Tibial nerve (tissue), 4 donors: ENCODE measurements around the gene TMEM53. TPM values are rescaled to one million over a fixed set of nuclear protein-coding genes. Genes with fewer than 3 reads are reported as not detected.

Experiments
- DNase-seq, 2 donors: peaks; one replicate each; pipeline ENCODE4 v3.0.0-alpha.2; 2019; ENCODE audit warnings: low spot score in 2 of 2
- H3K27ac ChIP-seq, 4 donors: fragments of 200-600 bp; sonication (generic) in 3 of 4; one replicate each; pipeline ENCODE4 v1.5.1; 2017 to 2019; ENCODE audit warnings: mild to moderate bottlenecking in 1 of 4
- H3K27me3 ChIP-seq, 2 donors: fragments of 200-600 bp; sonication (generic) in 1 of 2; one replicate each; pipeline versions ENCODE4 v1.5.1 to v1.6.0; 2017 to 2019
- H3K36me3 ChIP-seq, 3 donors: fragments of 200-600 bp; sonication (generic); one replicate each; pipeline ENCODE4 v1.5.1; 2018 to 2019
- H3K4me1 ChIP-seq, 4 donors: fragments of 200-600 bp; sonication (generic) in 3 of 4; one replicate each; pipeline ENCODE4 v1.5.1; 2017 to 2019
- H3K4me3 ChIP-seq, 4 donors: fragments of 200-600 bp; sonication (generic) in 3 of 4; one replicate each; pipeline ENCODE4 v1.5.1; 2017 to 2019; ENCODE audit warnings: mild to moderate bottlenecking in 1 of 4, moderate library complexity in 1 of 4
- H3K9me3 ChIP-seq, 4 donors: fragments of 200-600 bp; sonication (generic) in 3 of 4; one replicate each; pipeline ENCODE4 v1.5.1; 2017 to 2019
- CTCF ChIP-seq, 5 experiments: fragments of 200-600 bp in 3 of 5; fragments of 450-650 bp in 2 of 5; sonication (generic) in 3 of 5; IDR thresholded peaks; one replicate each; pipeline ENCODE4 v1.5.1; 2016 to 2019; ENCODE audit warnings: antibody characterized with exemption in 5 of 5, mild to moderate bottlenecking in 3 of 5, moderate library complexity in 2 of 5
- EP300 ChIP-seq, 2 donors: sonication (generic); formaldehyde crosslinking; IDR thresholded peaks; one replicate each; pipeline ENCODE4 v1.6.1; 2017; ENCODE audit warnings: antibody characterized with exemption in 2 of 2, mild to moderate bottlenecking in 1 of 2
- POLR2A ChIP-seq, 2 donors: fragments of 450-650 bp; IDR thresholded peaks; one replicate each; pipeline ENCODE4 v1.6.1; 2017; ENCODE audit warnings: antibody characterized with exemption in 2 of 2, mild to moderate bottlenecking in 2 of 2, moderate library complexity in 2 of 2
- WGBS, 2 donors: methylation state at CpG; one replicate each; pipeline ENCODE4 v1.1.5; 2018; 5-methylcytosine and 5-hydroxymethylcytosine counted together
- total RNA-seq, 4 donors: library from RNA; depleted of rRNA; stranded (reverse); fragments of >200 nt; gene quantifications; one replicate each; pipeline ENCODE4 v1.1.0, GENCODE V29; 2016

TMEM53 gene
- total RNA-seq, 4 donors from 2014 or later = 7.2 to 10.5 (median 9.5) TPM

GRCh38 chr1:44620072-44620471, 54.2 kb downstream of the TMEM53 start:
- 73 to 86% methylated on average over 3 of the region's 3 CpGs for WGBS, 2 donors
- no peak for TF ChIP-seq EP300 (IDR thresholded peaks at IDR 0.05)
- no peak for TF ChIP-seq POLR2A (IDR thresholded peaks at IDR 0.05)
- TF ChIP-seq CTCF (IDR thresholded peaks at IDR 0.05) = no peak
- H3K4me3 ChIP-seq = no peak overlapping the region
- peaks cover 0 to 7% of the 10 kb centered on the region in 2 donors for H3K27me3 ChIP-seq
- H3K36me3 ChIP-seq = no peaks in the 10 kb centered on the region
- no peaks in the 10 kb centered on the region for H3K9me3 ChIP-seq
- no peak for DNase-seq
- H3K4me1 ChIP-seq = peaks cover 0 to 12% (median 8%) of the 10 kb centered on the region in 4 donors
- H3K27ac ChIP-seq = no peak overlapping the region

GRCh38 chr1:44619261-44619900, 54.9 kb downstream of the TMEM53 start:
- 56 to 63% methylated on average over 12 of the region's 12 CpGs for WGBS, 2 donors
- Histone ChIP-seq H3K27me3 (peaks cover 0 to 12% of the 10 kb centered on the region in 2 donors), H3K9me3 (no peaks in the 10 kb centered on the region), H3K36me3 (no peaks in the 10 kb centered on the region), H3K4me3 (no peak overlapping the region), H3K4me1 (peaks cover 0 to 12% (median 8%) of the 10 kb centered on the region in 4 donors), H3K27ac (no peak overlapping the region)
- no peak for DNase-seq
- no peak for TF ChIP-seq POLR2A (IDR thresholded peaks at IDR 0.05)
- no peak for TF ChIP-seq EP300 (IDR thresholded peaks at IDR 0.05)
- no peak for TF ChIP-seq CTCF (IDR thresholded peaks at IDR 0.05)

- Histone ChIP-seq H3K27me3 (peaks cover 0 to 12% of the 10 kb centered on the region in 2 donors), H3K27ac (no peak overlapping the region), H3K9me3 (no peaks in the 10 kb centered on the region), H3K36me3 (no peaks in the 10 kb centered on the region), H3K4me3 (peak overlapping the region in 2 of 4 donors; percentile 27 to 45), H3K4me1 (peaks cover 0 to 12% (median 8%) of the 10 kb centered on the region in 4 donors)
- TF ChIP-seq EP300 (IDR thresholded peaks at IDR 0.05) = no peak
- 50 to 73% methylated on average over 1 of the region's 1 CpG for WGBS, 2 donors
- no peak for DNase-seq
These were observed 56.6 kb downstream of the TMEM53 start for GRCh38 chr1:44617703-44618029.

GRCh38 chr1:44616991-44617702, 57.1 kb downstream of the TMEM53 start:
- Histone ChIP-seq H3K27me3 (peaks cover 0 to 12% of the 10 kb centered on the region in 2 donors), H3K27ac (no peak overlapping the region), H3K9me3 (no peaks in the 10 kb centered on the region), H3K4me1 (peaks cover 0 to 12% (median 8%) of the 10 kb centered on the region in 4 donors), H3K4me3 (peak overlapping the region in 3 of 4 donors; percentile 4 to 45 (median 27)), H3K36me3 (no peaks in the 10 kb centered on the region)
- WGBS, 2 donors = 37 to 38% methylated on average over 51 to 63 of the region's 63 CpGs
- no peak for DNase-seq
- TF ChIP-seq POLR2A (IDR thresholded peaks at IDR 0.05) = no peak
- no peak for TF ChIP-seq EP300 (IDR thresholded peaks at IDR 0.05)
- TF ChIP-seq CTCF (IDR thresholded peaks at IDR 0.05) = no peak

- no peaks in the 10 kb centered on the region for H3K36me3 ChIP-seq
- WGBS, 2 donors = 72 to 73% methylated on average over 4 of the region's 4 CpGs
- H3K4me1 ChIP-seq = peaks cover 0 to 12% (median 8%) of the 10 kb centered on the region in 4 donors
- TF ChIP-seq POLR2A (IDR thresholded peaks at IDR 0.05) = no peak
- TF ChIP-seq EP300 (IDR thresholded peaks at IDR 0.05) = no peak
- no peak for TF ChIP-seq CTCF (IDR thresholded peaks at IDR 0.05)
- H3K27me3 ChIP-seq = peaks cover 0 to 12% of the 10 kb centered on the region in 2 donors
- peak overlapping the region in 2 of 4 donors; percentile 27 to 45 for H3K4me3 ChIP-seq
- no peak overlapping the region for H3K27ac ChIP-seq
- H3K9me3 ChIP-seq = no peaks in the 10 kb centered on the region
- DNase-seq = no peak
These were observed 57.8 kb downstream of the TMEM53 start for GRCh38 chr1:44616284-44616990.
